GM12872 (cell line): ENCODE results near the gene ASIC1.

ENCODE experiments used
- TF ChIP-seq, protein P1 (sequence below): IDR thresholded peaks from 3 replicates; pipeline ENCODE4 v1.5.1; 2011; ENCODE audit warnings: low read depth, mild to moderate bottlenecking, low read length, moderate library complexity; ENCODE audit not compliant: insufficient read depth

The ASIC1 gene

DNA sequence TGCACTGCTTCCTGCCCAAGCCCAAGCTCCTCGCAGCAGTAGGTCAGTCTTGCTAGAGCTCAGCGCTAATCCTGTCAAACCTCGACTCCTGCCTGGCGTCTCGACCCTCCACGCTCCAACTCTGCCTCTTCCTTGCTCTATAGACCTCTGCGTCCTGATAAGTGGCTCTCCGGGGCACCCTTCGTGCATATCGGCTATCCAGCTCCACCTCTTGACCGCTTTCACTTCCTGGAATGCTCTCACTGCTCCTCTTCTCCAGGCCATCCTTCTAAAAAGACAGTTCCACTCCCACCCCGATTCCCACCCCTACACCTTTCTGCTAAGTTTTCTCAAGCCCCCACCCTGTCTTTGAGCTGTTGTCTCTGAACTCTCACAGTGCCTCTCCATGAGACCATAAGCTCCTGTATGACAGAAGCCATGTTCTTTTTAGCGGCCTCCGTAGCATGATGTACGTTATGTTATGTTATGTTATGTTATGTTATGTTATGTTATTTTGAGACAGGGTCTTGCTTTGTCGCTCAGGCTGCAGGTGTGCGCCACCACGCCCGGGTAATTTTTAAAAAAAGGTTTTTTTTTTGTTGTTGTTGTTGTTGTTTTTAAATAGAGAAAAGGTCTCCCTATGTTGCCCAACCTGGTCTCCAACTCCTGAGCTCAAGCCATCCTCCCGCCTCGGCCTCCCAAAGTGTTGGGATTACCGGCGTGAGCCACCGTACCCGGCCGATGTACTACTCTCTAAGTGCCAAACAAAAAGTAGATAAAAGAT lies 55.2 kb downstream of the ASIC1 start:
- TF ChIP-seq, protein P1, sequence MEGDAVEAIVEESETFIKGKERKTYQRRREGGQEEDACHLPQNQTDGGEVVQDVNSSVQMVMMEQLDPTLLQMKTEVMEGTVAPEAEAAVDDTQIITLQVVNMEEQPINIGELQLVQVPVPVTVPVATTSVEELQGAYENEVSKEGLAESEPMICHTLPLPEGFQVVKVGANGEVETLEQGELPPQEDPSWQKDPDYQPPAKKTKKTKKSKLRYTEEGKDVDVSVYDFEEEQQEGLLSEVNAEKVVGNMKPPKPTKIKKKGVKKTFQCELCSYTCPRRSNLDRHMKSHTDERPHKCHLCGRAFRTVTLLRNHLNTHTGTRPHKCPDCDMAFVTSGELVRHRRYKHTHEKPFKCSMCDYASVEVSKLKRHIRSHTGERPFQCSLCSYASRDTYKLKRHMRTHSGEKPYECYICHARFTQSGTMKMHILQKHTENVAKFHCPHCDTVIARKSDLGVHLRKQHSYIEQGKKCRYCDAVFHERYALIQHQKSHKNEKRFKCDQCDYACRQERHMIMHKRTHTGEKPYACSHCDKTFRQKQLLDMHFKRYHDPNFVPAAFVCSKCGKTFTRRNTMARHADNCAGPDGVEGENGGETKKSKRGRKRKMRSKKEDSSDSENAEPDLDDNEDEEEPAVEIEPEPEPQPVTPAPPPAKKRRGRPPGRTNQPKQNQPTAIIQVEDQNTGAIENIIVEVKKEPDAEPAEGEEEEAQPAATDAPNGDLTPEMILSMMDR, result no peak

DNA sequence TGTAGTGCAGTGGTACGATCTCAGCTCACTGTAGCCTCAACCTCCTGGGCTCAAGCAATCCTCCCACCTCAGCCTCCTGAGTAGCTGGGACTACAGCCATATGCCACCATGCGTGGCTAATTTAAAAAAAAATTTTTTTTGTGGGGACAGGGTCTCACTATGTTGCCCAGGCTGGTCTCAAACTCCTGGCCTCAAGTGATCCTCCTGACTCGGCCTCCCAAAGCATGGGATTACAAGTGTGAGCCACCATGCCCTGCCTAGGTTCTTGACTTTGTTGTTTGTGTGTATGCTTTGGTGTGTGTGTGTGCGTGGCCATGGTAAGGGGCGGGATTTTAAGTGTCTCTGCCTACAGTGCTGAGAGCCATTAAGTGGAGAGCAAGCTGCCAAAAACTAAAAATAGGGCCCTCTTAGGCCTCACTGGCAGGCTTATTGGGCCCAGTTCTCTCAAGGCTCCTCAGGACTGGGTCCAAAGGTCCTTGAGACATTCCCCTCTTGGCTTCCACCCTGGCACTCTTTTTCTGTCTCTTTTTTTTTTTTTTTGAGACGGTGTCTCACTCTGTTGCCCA lies 59.7 kb downstream of the ASIC1 start:
- TF ChIP-seq, protein P1, result no peak

DNA sequence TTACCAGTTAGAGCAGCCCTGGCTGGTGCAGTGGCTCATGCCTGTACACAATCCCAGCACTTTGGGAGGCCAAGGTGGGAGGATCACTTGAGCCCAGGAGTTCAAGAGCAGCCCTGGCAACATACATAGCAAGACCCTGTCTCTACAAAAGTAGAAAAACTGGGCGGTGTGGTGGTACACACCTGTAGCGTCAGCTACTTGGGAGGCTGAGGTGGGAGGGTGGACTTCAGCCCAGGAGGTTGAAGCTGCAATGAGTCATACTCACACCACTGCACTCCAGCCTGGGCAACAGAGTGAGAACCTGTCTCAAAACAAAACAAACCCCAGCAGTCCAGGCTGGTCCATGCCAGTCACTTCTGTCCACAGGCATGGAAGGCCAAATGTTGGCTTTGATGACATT lies 62.0 kb downstream of the ASIC1 start:
- TF ChIP-seq, protein P1, result no peak

DNA sequence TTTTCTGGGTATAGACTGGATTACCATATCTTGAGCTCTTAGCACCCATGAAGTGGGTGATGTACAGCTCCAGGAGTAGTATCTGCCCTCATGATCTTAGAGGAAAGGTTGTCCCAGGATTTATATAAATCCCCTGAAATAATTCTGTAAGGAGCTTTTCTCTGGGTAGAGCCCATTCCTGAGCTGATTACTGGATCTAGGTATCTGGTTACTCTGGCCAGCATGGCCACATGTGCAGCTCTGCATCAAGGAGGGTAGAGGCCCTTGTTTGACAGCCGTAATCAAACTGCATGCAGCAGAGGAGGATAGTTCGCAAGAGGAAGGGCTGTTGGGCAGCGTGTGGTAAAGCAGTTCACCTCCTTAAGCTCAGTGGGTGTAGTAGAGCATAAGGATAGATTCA lies 63.1 kb downstream of the ASIC1 start:
- TF ChIP-seq, protein P1, result no peak

DNA sequence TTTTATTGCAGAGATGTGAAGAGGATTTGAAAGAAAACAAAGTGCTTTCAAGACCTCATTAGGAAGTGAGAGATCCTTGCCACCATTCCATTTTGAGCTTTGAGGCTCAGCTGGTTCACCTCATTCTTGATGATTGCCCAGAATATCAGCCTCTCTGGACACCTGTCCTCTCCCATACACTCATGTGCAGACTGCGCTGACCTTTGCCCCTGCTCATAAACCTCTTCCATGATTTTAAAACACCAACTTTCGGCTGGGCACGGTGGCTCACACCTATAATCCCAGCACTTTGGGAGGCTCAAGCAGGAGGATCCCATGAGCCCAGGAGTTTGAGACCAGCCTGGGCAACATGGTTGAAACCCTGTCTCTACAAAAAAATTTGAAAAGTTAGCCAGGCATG lies 63.6 kb downstream of the ASIC1 start:
- TF ChIP-seq, protein P1, result no peak

DNA sequence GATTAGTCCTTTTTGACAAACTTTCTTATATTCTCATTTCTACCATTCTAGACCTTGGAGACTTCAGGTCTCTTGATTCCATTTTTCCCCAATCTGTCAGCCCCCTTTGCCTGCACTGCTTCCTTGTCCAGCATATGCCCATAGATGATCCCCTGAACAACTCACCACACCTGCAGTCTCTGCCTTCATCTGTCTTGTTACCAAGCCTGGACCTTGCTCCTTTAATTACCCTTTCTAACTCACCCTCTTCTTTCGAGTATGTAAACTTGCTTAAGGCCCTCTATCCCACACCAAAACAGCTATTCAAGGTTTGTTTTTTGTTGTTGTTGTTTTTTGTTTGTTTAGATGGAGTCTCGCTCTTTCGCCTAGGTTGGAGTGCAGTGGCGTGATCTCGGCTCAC lies 64.2 kb downstream of the ASIC1 start:
- TF ChIP-seq, protein P1, result no peak

DNA sequence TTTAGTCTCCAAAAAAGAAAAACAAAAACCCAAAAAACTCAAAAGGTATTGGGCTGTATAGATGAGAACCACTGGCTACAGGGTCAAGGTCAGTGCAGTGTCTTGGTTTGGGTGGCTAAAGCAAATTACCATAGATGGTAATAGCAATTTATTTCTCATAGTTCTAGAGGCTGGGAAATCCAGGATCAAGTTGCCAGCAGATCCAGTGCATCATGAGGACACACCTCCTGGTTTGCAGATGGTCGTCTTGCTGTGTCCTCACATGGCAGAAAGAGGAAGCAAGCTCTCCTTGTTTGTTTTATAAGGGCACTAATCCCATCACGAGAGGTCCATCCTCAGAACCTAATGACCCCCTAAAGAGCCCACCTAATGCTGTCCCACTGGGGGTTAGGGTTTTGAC lies 65.8 kb downstream of the ASIC1 start:
- TF ChIP-seq, protein P1, result no peak
